Pancreas (tissue), 10 donors: Measurements from ENCODE around the gene RAD51B. TPM values are rescaled to one million over a fixed set of nuclear protein-coding genes. Genes with fewer than 3 reads are reported as not detected.

Experiments
- ATAC-seq, 4 donors: fragments of 200-7000 bp; cut with Tn5 transposase; one replicate each; pipeline versions ENCODE4 v1.8.0 to v1.9.1; 2020; ENCODE audit warnings: mild to moderate bottlenecking in 4 of 4, moderate library complexity in 4 of 4
- DNase-seq, 6 donors: peaks; one replicate each; pipeline ENCODE4 v3.0.0-alpha.2; 2020
- FAIRE-seq: peaks from 2 replicates; lab custom pipeline; 2012; peaks lifted over from hg19 to GRCh38; lab: Jason Lieb, UNC
- H3K27ac ChIP-seq, 4 donors: fragments of 200-600 bp; sonication (generic); 1 replicate in 3 of 4; 2 replicates in 1 of 4; pipeline versions ENCODE4 v1.5.0 to v1.8.0; 2020
- H3K27me3 ChIP-seq, 4 donors: fragments of 200-600 bp; one replicate each; pipeline ENCODE4 v1.8.0; 2021
- H3K36me3 ChIP-seq, 3 donors: fragments of 200-600 bp; sonication (generic) in 1 of 3; one replicate each; pipeline versions ENCODE4 v1.5.0 to v1.8.0; 2020 to 2021
- H3K4me1 ChIP-seq, 3 donors: fragments of 200-600 bp; one replicate each; pipeline ENCODE4 v1.8.0; 2021
- H3K4me3 ChIP-seq, 4 donors: fragments of 200-600 bp; sonication (generic) in 2 of 4; one replicate each; pipeline versions ENCODE4 v1.5.0 to v1.8.0; 2020 to 2021
- H3K9me3 ChIP-seq, 4 donors: fragments of 200-600 bp; one replicate each; pipeline ENCODE4 v1.8.0; 2021
- CTCF ChIP-seq, 4 donors: fragments of 200-600 bp; sonication (generic) in 3 of 4; IDR thresholded peaks; one replicate each; pipeline versions ENCODE4 v1.5.0 to v1.8.0; 2021; ENCODE audit warnings: antibody characterized with exemption in 4 of 4
- WGBS, 2 donors: extraction: QIAGEN DNeasy Blood & Tissue Kit; methylation state at CpG; one replicate each; pipeline ENCODE4 v1.1.7; 2013; 5-methylcytosine and 5-hydroxymethylcytosine counted together
- intact Hi-C, 3 donors: fragments of 100-400 bp; cut with DNase I; formaldehyde crosslinking; loops; one replicate each; pipeline versions ENCODE4 v1.11.1 to v1.14.2; 2022
- polyA plus RNA-seq, 2 donors: library from polyadenylated mRNA; stranded (reverse); fragments of 200-250 nt; gene quantifications; one replicate each; pipeline ENCODE4 v1.2.3, GENCODE V29; 2013
- total RNA-seq, 6 donors: library from RNA; stranded (reverse); fragmentation: NEBNext Ultra II Directional in 4 of 6; extraction: Animal tissue kit (Norgen Biotek cat#: 25700) in 4 of 6; gene quantifications; one replicate each; pipeline versions ENCODE4 v1.2.1 to v1.2.4, GENCODE V29; 2021 to 2023
- donor health status: healthy with polysubstance abuse.
- donor health status: DM: no; HTN: no; CAD: no; lungs with moderate emphysema.
- donor health status: DM: no; HTN: no; CAD: no.
- donor health status: control.
- donor health status: control.
- donor health status: Bipolar disorder and iron deficiency.
- donor health status: DM: yes; HTN: yes; CAD: no.
- donor health status: DM: no; HTN: no; CAD: no.
- donor health status: DM: no; HTN: no; CAD: no.
- donor health status: DM: yes; HTN: yes; CAD: no.

The RAD51B gene
- total and polyA plus RNA-seq, 8 donors: 1.1 to 17.3 (median 5.8) TPM

GRCh38 chr14:68230202-68230949, 410.8 kb downstream of the RAD51B start:
- intact Hi-C loops: no loop called here
- no peak for DNase-seq
- no peak for FAIRE-seq
- no peak overlapping the region for H3K4me3 ChIP-seq
- H3K27ac ChIP-seq: peak overlapping the region in 2 of 4 donors; percentile 83 to 91
- no peaks in the 10 kb centered on the region for H3K36me3 ChIP-seq
- no peaks in the 10 kb centered on the region for H3K27me3 ChIP-seq
- no peak for TF ChIP-seq CTCF (IDR thresholded peaks at IDR 0.05)
- no peak for ATAC-seq
- peaks cover 40 to 47% (median 45%) of the 10 kb centered on the region in 3 donors for H3K4me1 ChIP-seq
- WGBS, 2 donors: 62 to 66% methylated on average over 3 of the region's 3 CpGs
- no peaks in the 10 kb centered on the region for H3K9me3 ChIP-seq

- peak overlapping the region; percentile 58 to 91 (median 72) for H3K27ac ChIP-seq
- WGBS, 2 donors: 54 to 65% methylated on average over 2 of the region's 2 CpGs
- H3K4me1 ChIP-seq: peaks cover 40 to 47% (median 45%) of the 10 kb centered on the region in 3 donors
- no peak overlapping the region for H3K4me3 ChIP-seq
- DNase-seq (peak in 4 of 6 donors; percentile 32 to 86 (median 54)), FAIRE-seq (no peak), ATAC-seq (peak; percentile 42 to 60 (median 59))
- H3K27me3 ChIP-seq: no peaks in the 10 kb centered on the region
- TF ChIP-seq CTCF (IDR thresholded peaks at IDR 0.05): no peak
- H3K9me3 ChIP-seq: no peaks in the 10 kb centered on the region
- H3K36me3 ChIP-seq: no peaks in the 10 kb centered on the region
- intact Hi-C loops: no loop called here
These were observed 411.6 kb downstream of the RAD51B start for GRCh38 chr14:68230950-68231717.

- peak in 2 of 4 donors; percentile 5 to 15 for ATAC-seq
- no peaks in the 10 kb centered on the region for H3K9me3 ChIP-seq
- no peaks in the 10 kb centered on the region for H3K36me3 ChIP-seq
- peak; percentile 43 for FAIRE-seq
- peaks cover 40 to 47% (median 45%) of the 10 kb centered on the region in 3 donors for H3K4me1 ChIP-seq
- H3K4me3 ChIP-seq: no peak overlapping the region
- H3K27me3 ChIP-seq: no peaks in the 10 kb centered on the region
- no peak for DNase-seq
- peak overlapping the region; percentile 58 to 91 (median 72) for H3K27ac ChIP-seq
- 15 to 17% methylated on average over 1 of the region's 1 CpG for WGBS, 2 donors
- intact Hi-C loops: no loop called here
- TF ChIP-seq CTCF (IDR thresholded peaks at IDR 0.05): no peak
These were observed 412.3 kb downstream of the RAD51B start for GRCh38 chr14:68231898-68232297.

- DNase-seq: peak in 4 of 6 donors; percentile 41 to 89 (median 79)
- ATAC-seq: peak; percentile 87 to 95 (median 91)
- peak; percentile 97 for FAIRE-seq
These were observed 412.9 kb downstream of the RAD51B start for GRCh38 chr14:68232300-68233055.

More at GRCh38 chr14:68232300-68233055, 412.9 kb downstream of the RAD51B start:
- Histone ChIP-seq H3K36me3 (no peaks in the 10 kb centered on the region), H3K4me1 (peaks cover 40 to 53% (median 45%) of the 10 kb centered on the region in 3 donors), H3K27ac (peak overlapping the region; percentile 58 to 91 (median 72)), H3K4me3 (no peak overlapping the region), H3K9me3 (no peaks in the 10 kb centered on the region), H3K27me3 (no peaks in the 10 kb centered on the region)
- TF ChIP-seq CTCF (IDR thresholded peaks at IDR 0.05): no peak
- 8 to 9% methylated on average over 2 of the region's 2 CpGs for WGBS, 2 donors
- intact Hi-C loops: no loop called here
